ENCODE results near the gene IFNGR2.
"Not testable (repeated sequence)": the region's sequence is repeated elsewhere in the genome, so short reads cannot be mapped to it uniquely, and the experiment has no call there.

IFNGR2 gene

DNA sequence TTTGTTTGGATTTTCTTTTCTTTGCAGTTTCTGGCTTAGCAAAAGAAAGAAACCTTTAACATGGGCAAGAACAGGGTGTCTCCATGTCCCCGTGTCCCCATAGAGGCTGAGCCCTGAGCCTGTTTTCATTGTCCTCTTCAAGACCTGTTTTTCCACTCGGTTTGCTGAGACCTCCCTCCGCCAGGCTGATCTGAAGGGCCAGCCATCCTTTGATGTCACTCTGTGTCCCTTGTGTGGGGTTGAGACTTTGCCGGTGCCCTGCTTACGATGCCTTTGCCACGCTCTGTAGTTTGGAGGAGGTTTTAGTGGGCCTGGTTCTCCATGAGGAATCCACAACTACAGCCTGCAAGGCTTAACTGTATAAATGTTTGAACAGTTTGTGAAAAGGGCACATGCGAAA, 23.8 kb downstream of the IFNGR2 start:
- TF ChIP-seq POLR2A (IDR thresholded peaks at IDR 0.05; ENCODE audit: low read length) (no peak), GATA1 (IDR thresholded peaks at IDR 0.05; ENCODE audit: low read depth, low read length) (no peak)
- no peak for DNase-seq

DNA sequence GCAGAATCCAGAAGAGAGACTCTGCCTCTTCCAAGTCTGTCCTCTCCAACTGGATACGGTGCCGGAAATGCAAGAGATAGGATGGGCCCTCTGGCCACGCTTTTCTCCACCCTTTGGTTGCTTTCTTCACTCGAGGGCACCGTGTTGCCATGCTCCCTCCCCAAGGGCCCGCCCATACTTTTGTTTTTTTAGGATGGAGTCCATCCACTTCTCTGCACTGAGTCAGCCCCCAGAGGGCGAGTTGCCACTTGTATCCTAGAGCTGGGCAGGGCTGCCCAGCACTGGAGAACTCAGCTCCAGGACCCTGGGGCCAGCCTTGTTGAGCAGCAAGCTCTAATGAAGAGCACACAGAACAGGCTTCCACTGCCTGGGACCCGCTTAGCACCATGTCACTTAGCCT, 25.5 kb downstream of the IFNGR2 start:
- no peak for TF ChIP-seq GATA1 (IDR thresholded peaks at IDR 0.05; ENCODE audit: low read depth, low read length)
- no peak for TF ChIP-seq POLR2A (IDR thresholded peaks at IDR 0.05; ENCODE audit: low read length)
- no peak for DNase-seq

DNA sequence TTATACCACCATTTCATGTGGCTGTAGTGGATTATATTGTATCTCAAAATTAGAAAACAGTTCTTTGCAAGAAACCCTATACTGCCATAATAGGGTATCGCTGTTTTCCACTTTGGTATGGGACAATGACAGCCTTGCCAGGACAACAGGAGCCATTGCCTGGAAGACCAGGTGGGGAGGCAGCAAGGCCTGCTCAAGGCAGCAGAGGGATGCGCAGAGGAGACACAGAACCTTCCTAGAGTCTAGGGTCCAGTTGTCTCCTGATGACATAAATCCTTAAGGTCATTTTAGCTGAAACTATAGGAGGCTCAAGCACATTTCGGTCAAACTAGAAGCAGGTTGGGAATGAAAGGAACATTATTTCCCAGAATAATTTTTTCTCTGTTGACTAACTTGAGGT, 27.6 kb downstream of the IFNGR2 start:
- no peak for DNase-seq
- no peak for TF ChIP-seq GATA1 (IDR thresholded peaks at IDR 0.05; ENCODE audit: low read depth, low read length)
- no peak for TF ChIP-seq POLR2A (IDR thresholded peaks at IDR 0.05; ENCODE audit: low read length)

DNA sequence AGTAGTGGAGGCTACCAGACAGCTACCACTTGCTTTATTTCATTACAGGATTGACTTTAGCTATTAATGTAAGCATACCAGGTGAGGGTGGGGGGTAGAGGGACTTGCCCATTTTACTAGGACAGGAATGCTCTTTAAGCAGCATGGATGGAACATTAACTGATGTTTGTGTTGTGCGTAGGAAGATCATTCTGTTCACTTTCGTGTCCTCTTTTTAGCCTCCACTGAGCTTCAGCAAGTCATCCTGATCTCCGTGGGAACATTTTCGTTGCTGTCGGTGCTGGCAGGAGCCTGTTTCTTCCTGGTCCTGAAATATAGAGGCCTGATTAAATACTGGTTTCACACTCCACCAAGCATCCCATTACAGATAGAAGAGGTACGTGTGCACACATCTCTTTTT, 29.3 kb downstream of the IFNGR2 start:
- DNase-seq = no peak
- no peak for TF ChIP-seq GATA1 (IDR thresholded peaks at IDR 0.05; ENCODE audit: low read depth, low read length)
- no peak for TF ChIP-seq POLR2A (IDR thresholded peaks at IDR 0.05; ENCODE audit: low read length)

DNA sequence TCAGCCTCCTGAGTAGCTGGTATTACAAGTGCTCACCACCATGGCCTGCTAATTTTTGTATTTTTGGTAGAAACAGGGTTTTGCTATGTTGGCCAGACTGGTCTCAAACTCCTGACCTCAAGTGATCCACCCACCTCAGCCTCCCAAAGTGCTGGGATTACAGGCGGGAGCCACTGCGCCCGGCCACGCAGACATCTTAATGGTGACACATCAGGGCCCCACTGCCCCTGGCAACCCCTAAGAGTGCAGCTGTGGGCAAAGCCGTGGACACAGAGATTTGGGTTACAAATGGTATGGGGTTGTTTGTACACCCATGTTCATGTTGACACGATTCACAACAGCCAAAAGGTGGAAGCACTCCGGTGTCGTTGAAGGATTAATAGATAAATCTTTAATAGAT, 29.8 kb downstream of the IFNGR2 start:
- no peak for DNase-seq
- TF ChIP-seq POLR2A (IDR thresholded peaks at IDR 0.05; ENCODE audit: low read length) = no peak
- TF ChIP-seq GATA1 (IDR thresholded peaks at IDR 0.05; ENCODE audit: low read depth, low read length) = no peak

DNA sequence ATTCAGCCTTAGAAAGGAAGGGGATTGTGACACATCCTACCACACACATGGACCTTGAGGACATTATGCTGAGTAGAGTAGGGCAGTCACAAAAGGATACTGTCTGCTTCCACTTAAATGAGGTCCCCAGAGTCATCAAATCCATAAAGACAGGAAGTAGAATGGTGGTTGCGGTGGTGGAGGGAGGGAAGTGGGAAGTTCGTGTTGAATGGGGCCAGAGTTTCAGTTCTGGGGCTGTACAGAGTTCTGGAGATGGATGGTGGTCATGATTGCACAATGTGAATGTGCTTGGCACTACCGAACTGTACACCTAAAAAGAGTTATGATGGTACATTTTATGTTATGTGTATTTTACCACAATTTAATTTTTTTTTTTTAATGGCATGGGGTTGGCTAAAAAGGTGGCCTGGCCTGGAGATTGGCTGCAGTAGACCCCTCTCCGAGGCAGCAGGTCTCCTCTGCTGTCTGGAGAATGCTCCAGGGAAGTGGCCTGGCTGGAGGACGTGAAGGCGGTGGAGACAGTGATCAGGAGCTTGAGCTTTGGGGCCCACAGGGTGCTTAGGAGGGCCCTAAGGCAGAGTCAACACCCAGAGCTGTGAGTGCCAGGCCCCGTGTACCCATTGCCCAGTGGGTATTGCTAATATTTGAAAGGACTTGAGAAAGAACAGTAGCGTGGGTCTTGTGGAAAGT, 30.4 kb downstream of the IFNGR2 start:
- no peak for TF ChIP-seq POLR2A (IDR thresholded peaks at IDR 0.05; ENCODE audit: low read length)
- no peak for TF ChIP-seq GATA1 (IDR thresholded peaks at IDR 0.05; ENCODE audit: low read depth, low read length)
- DNase-seq = no peak

DNA sequence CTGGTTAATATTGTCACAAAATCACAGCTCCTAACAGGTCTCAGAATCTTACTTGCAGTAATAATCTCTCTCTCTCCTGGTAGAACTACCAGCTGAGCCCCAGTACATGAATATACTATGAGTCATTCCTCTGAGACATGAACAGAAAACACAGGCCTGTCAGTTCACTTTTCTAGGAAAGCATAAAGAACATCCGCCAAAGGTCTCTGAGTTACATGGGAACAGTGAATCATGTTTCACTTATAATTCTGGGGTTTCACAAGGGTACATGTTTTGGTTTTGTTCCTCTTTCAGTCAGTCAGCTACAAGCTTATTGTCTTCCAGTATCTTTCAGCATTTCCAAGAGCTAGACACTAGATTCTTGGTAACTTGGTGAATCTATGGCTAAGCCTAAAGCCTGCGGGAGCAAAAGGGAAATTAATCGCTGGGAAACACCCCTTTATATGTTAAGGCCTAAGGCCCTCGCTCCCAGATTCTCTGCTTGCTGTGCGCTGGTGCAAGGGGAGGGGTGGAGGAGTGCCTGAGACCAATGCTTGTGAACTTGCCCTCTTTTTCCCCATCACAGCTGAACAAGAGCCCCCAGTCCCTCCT, 31.7 kb downstream of the IFNGR2 start:
- DNase-seq = no peak
- no peak for TF ChIP-seq GATA1 (IDR thresholded peaks at IDR 0.05; ENCODE audit: low read depth, low read length)
- no peak for TF ChIP-seq POLR2A (IDR thresholded peaks at IDR 0.05; ENCODE audit: low read length)

DNA sequence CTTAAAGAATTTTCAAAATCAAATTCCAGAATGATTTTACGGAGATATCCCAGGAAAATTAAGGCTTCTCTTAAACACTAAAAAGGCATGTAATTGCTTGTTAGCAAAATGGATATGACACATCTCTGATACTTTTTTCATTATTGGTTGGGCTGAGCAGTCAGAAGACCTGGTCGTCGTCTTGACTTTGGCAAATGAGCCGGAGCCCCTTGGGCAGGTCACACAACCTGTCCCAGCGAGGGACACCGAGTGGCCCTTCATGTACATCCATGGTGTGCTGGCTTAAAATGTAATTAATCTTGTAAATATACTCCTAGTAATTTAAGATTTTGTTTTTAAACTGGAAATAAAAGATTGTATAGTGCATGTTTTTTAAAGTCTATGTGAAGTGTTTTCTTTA, 33.9 kb downstream of the IFNGR2 start:
- no peak for DNase-seq
- no peak for TF ChIP-seq POLR2A (IDR thresholded peaks at IDR 0.05; ENCODE audit: low read length)
- no peak for TF ChIP-seq GATA1 (IDR thresholded peaks at IDR 0.05; ENCODE audit: low read depth, low read length)

DNA sequence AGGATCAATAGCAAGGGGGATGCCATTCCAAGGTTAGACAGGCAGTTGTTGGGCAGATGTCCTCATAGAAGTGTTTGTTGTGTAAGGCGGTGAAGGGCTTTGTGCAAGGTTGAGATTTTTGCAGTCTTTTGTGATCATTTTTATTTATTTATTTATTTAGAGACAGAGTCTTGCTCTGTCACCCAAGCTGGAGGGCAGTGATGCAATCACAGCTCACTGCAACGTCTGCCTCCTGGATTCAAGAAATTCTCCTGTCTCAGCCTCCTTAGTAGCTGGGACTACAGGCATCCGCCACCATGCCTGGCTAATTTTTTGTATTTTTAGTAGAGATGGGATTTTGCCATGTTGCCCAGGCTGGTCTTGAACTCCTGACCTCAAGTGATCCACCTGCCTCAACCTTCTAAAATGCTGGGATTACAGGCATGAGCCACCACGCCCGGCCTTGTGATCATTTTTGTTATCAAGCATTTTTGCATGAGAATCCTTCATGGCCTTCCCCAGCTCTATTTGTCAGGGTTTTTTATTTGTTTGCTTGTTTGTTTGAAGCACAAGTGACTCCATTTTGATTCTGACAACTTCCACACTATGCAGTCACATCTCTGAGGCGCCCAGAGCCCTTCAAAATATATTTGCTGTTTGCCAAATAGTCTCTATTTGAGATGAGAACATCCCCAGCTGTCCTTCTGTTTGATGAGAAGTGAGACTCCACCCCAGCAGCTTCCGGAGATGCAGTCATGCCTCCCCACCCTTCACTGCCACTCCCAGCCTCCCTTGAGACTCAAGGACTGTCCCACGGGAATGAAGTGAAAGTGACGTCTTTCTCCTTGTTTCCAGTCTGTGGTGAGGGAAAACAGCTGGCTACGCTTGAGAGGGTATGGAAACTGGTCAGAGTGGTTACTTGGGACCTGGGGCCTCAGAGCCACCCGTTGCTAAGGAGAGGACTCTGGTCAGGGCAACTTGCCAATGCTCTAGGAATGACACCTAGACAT, 38.6 kb downstream of the IFNGR2 start:
- peak in 1 of 2 experiments; percentile 10 for DNase-seq
- TF ChIP-seq POLR2A (IDR thresholded peaks at IDR 0.05; ENCODE audit: low read length) (no peak), GATA1 (IDR thresholded peaks at IDR 0.05; ENCODE audit: low read depth, low read length) (no peak)

DNA sequence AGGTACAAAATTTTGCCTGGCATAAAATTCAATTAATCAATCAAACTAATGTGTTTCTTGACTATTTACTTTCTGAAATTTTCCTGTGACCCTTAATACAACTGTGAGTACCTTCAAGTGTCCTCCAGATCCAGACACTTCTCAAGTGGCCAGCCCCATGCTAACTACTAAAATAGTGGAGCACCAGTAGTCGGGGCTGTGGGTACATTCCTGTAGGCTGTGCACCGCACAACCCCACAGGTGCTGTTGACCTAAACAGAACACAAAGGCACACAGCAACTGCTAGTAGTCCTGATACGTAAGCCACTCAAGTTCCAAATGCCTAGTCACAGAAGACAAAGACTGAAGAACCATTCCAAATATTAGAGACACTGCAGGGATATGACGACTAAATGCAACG, 40.0 kb downstream of the IFNGR2 start:
- no peak for TF ChIP-seq POLR2A (IDR thresholded peaks at IDR 0.05; ENCODE audit: low read length)
- TF ChIP-seq GATA1 (IDR thresholded peaks at IDR 0.05; ENCODE audit: low read depth, low read length) = no peak

DNA sequence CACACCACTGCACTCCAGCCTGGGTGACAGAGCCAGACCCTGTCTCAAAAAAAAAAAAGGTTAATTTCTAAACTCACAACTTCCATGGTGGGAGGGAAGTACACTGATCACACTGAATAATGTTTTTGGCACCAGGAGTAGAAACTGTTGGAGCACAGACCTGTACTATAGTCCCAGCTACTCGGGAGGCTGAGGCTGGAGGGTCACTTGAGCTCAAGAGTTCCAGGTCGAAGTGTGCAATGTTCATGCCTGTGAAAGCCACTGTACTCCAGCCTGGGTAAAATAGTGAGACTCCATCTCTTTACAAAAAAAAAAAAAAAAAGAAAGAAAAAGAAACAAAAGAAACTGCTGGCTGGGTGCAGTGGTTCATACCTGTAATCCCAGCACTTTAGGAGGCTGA, 41.3 kb downstream of the IFNGR2 start:
- TF ChIP-seq GATA1 (IDR thresholded peaks at IDR 0.05; ENCODE audit: low read depth, low read length) (no peak), POLR2A (IDR thresholded peaks at IDR 0.05; ENCODE audit: low read length) (no peak)

More for the DNA sequence above, 40.0 kb downstream of the IFNGR2 start:
- DNase-seq = no peak

DNA sequence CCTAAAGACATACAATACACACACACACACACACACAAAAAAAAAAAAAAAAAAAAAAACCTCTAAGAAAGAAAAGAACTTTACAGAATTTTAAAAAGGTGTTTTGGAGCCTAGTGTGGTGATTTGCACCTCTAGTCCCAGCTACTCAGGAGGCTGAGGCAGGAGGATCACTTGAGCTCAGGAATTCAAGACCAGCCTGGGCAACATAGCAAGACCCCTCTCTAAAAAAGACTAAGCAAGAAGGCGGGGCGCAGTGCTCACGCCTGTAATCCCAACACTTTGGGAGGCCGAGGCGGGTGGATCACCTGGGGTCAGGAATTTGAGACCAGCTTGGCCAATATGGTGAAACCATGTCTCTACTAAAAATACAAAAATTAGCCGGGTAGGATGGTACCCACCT, 43.4 kb downstream of the IFNGR2 start:
- not testable (repeated sequence) for DNase-seq

More for the DNA sequence above, 41.3 kb downstream of the IFNGR2 start:
- DNase-seq = no peak

DNA sequence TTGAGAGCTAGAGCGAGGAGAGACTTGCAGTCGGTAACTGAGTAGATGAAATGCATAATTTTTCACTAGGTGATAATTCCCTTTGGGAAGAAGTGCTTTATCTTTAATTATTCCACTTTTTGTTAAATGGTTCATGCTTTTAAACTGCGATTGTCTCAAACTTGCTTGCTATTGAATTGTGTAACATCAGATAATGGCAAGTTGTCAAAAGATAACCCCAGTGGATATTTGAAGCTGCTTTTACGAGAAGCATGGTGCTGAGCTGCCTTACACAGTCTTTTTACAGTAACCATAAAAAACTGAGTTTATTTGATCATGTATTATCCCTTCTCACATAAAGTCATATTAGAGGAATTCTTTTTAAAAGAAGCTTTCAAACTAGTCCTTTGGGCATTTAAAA, 46.4 kb downstream of the IFNGR2 start:
- TF ChIP-seq GATA1 (IDR thresholded peaks at IDR 0.05; ENCODE audit: low read depth, low read length) = no peak
- TF ChIP-seq POLR2A (IDR thresholded peaks at IDR 0.05; ENCODE audit: low read length) = no peak
- DNase-seq = peak in 1 of 2 experiments; percentile 20

DNA sequence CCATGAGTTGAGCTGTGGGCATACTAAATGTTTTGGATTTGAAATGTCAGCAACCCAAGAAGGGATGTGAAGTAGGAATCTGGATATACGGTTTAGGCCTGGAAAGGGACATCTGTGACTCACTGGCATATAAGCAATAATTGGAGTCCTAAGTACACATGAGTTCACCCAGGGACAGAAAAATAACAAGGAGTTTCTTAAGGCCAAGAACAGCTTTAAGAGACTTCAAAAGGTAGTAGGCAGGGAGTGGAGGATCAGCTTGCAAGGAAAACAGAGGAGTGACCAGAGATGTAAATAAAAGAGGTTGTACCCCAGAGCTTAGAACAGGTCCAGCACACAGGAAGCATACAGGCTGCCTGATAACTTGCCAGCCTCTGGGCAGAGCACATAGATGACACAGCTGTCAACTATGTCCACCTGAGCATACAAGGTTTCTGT, 48.4 kb downstream of the IFNGR2 start:
- no peak for TF ChIP-seq GATA1 (IDR thresholded peaks at IDR 0.05; ENCODE audit: low read depth, low read length)
- TF ChIP-seq POLR2A (IDR thresholded peaks at IDR 0.05; ENCODE audit: low read length) = no peak
- DNase-seq = no peak
